Mucosa of gallbladder (tissue), 1 donor: ENCODE measurements around the gene CYP3A5. TPM values are rescaled to one million over a fixed set of nuclear protein-coding genes. Genes with fewer than 3 reads are reported as not detected.

Experiments
- DNase-seq: peaks from one replicate; pipeline ENCODE4 v3.0.0-alpha.2; 2020; ENCODE audit warnings: low spot score
- total RNA-seq: library from RNA; stranded (reverse); gene quantifications from one replicate; pipeline ENCODE4 v1.2.1, GENCODE V29; 2021
- donor health status: DM: no; HTN: no; CAD: no.

The CYP3A5 gene
- total RNA-seq, 1 donor from 2014 or later, result 223 TPM

DNA sequence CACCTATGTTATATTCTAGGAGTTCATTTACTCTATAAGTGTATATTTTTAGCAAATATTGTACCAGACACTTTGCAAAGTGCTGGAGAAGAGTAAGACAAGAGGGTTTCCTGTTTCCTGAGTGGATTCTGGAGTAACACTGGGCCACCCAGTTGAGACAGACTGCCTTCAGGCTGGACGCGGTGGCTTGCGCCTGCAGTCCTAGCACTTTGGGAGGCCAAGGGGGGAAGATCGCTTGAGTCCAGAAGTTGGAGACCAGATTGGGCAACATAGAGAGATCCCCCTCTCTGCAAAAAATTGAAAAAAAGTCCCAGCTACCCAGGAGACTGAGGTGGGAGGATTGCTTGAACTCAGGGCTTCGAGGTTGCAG, 63.8 kb downstream of the CYP3A5 start:
- DNase-seq, result no peak

DNA sequence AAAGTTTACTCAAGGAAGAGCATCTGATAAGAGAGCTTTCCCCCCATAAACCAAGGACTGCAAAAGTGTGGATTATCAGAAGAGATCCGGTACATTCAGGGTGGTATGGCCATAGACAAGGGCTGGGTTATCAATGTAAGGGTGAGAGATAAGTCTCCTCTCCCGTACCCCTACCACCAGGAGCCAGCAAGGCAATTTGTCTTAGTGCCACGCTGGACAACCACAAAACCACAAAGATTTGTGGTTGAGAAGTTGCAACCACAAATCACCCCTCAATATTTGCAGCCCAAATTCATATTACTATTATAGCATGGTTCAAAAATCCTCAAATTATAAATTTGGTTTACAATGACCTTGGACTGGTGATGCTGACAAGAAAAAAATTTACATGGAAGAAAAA, 65.3 kb downstream of the CYP3A5 start:
- no peak for DNase-seq

DNA sequence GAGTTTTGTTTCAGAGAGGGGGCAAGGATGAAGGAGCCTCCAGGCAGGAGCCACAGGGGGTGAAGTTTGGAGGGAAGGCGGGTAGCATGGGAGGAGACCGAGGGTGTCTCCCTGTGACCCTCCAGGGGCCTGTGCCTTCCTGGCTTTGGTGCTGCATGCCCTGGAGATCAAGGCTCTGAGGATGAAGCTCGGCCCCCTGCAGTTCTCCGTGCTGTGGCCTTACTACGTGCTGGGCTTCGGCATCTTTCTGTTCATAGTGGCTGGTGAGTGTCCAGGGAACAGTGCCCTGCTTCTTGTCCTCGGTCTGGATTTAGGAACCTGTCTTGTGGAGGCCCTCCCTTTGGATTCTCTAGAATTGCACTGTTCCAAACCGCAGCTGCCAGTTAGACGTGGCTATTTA, 72.2 kb downstream of the CYP3A5 start:
- no peak for DNase-seq

DNA sequence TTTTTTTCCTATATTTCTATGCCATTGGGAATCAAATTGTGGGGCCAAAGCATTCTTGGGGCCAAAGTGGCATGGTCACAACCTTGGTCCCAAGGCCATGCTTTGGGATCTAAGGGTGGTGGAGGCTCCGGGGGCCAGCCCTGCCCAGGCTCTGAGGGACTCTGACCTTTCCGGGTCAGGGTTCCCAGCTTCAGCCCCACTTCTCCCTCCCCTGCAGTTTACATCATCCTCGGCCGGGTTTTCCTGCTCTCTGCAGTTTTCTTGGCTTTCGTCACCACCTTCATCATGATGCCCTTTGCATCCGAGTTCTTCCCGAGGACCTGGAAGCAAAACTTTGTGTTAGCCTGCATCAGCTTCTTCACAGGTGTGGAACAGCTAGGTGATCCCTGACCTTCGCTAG, 73.3 kb downstream of the CYP3A5 start:
- DNase-seq, result no peak

DNA sequence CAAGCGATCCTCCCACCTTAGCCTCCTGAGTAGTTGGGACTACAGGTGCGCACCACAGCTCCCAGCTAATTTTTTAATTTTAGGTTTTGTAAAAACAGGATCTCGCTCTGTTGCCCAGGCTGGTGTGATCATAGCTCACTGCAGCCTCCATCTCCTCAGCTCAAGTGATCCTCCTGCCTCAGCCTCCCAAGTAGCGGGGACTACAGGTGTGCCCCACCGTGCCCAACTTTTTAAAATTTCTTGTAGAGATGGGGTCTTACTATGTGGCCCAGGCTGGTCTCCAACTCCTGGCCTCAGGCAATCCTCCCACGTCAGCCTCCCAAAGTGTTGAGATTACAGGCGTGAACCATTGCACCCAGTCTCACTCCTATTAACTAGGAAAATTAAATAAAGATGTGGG, 74.3 kb downstream of the CYP3A5 start:
- DNase-seq, result no peak

DNA sequence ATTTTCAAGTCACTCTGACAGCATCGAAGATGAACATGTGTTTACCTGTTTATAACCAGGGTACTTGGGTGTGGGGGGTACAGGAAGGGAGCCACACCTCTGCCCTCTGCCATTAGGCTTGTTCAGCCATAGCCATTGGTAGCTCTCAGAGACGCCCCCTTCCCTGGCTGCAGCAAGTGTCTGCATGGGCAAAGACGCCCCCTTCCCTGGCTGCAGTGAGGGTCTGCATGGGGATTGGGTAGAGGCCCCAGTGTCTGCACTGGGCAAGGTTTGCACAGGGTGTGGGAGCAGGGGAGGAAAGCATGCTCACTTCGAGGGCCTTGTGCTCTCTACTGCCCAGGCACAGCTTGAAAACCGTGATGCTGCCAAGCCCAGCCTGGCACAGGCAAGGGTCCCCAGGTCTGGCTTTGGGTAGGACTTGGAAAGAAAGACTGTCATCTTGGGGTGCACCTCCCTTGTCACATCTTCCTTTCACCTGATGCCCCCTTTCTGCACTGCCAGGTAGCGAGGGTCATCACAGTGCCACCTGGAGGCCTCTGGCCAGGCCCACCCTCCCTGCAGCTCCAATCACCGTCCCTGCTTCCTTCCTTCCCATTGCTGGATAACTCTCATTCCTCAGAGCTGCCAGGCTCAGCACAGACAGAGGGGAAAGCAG, 78.0 kb downstream of the CYP3A5 start:
- no peak for DNase-seq

DNA sequence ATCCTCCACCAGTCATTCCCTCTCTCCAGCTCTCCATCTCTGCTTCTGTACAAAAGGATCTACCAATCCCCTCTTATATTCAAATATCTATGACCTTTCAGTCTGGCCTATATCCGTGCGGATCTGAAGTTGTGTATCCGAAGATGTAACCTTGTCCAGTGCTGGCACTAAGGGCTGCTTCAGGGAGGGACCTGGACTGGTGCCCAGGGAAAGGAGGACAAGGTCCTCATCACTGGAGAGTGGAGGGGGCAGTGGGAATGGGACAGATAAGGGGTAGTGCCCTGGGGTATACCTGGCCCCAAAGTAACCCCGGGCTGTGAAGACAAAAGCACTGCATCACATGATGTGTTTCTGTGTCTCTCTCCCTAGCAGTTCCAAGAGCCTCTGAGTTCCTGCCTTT, 80.0 kb downstream of the CYP3A5 start:
- DNase-seq, result no peak

Other genes with a start within 250 kb of the CYP3A5 start
- gene PTCD1, start 241.2 kb downstream of the CYP3A5 start, total RNA-seq, result 4.9 TPM
- 29.0 TPM for gene CPSF4, start 241.1 kb downstream of the CYP3A5 start, total RNA-seq
- gene ATP5MF, start 213.8 kb downstream of the CYP3A5 start, total RNA-seq, result 248 TPM
- gene ZNF789, start 207.1 kb downstream of the CYP3A5 start, total RNA-seq, result 13.0 TPM
- 27.3 TPM for gene ZNF394, start 179.7 kb downstream of the CYP3A5 start, total RNA-seq
- 8.0 TPM for gene ZKSCAN5, start 175.3 kb downstream of the CYP3A5 start, total RNA-seq
- gene FAM200A, start 127.9 kb downstream of the CYP3A5 start, total RNA-seq, result 7.3 TPM
- 52.5 TPM for gene ZNF655, start 121.4 kb downstream of the CYP3A5 start, total RNA-seq
- gene TMEM225B, start 81.7 kb downstream of the CYP3A5 start, total RNA-seq, result 0.35 TPM
- 16.8 TPM for gene ZSCAN25, start 63.0 kb downstream of the CYP3A5 start, total RNA-seq
- 92.6 TPM for gene CYP3A7, start 55.2 kb upstream of the CYP3A5 start, total RNA-seq
- gene CYP3A4, start 104.2 kb upstream of the CYP3A5 start, total RNA-seq, result 9.7 TPM
- not detected for gene CYP3A43, start 148.0 kb upstream of the CYP3A5 start, total RNA-seq
- gene OR2AE1, start 197.0 kb upstream of the CYP3A5 start, total RNA-seq, result not detected
- 33.1 TPM for gene TRIM4, start 239.5 kb upstream of the CYP3A5 start, total RNA-seq
- 0.26 TPM for gene GJC3, start 249.6 kb upstream of the CYP3A5 start, total RNA-seq